ENCODE data around the gene DAPK2. TPM values are rescaled to one million over a fixed set of nuclear protein-coding genes. Genes with fewer than 3 reads are reported as not detected.

The DAPK2 gene
- total and polyA plus RNA-seq, 2 of the 13 experiments (the other 11 are each of a cell fraction or from before 2014, with no cell fraction given): 0.33 to 0.63 TPM

DNA sequence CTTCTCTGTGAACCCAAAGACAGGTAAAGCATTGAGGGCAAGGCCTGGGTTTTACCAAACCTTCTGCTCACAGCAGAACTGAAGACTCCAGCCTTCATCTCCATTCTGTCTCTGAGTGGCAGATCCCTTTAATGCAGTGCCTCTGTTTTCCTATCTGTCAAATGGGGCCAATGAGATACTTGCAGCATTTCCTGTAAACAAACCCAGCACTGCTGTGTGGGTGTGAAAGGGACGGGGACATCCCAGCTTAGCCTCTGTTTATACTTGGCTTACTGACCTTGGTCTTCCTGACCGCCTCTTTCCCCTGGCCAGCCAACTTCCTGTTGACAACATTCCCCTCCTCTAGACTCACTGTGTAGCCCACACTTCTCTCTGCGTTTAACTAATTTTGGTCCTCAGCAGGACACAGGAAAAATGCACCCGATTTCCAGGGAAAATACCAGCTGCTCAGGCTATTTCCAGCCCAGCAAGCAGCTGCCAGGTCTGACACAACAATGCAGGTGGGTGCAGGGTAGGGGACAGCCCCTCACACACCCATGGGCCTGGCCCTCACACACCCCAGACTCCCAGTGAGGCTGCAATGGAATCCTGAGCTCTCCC lies 106.7 kb downstream of the DAPK2 start (continued):
- TF ChIP-seq ZFP36 (IDR thresholded peaks at IDR 0.05; ENCODE audit: borderline replicate concordance, low read depth, low read length, partially characterized antibody) (no peak), ZNF552 (CRISPR knock-in tag; IDR thresholded peaks at IDR 0.05; ENCODE audit: borderline replicate concordance) (0 out of 2 replicates have a peak, but pooled peaks have one; percentile 57), ZNF766 (CRISPR knock-in tag; IDR thresholded peaks at IDR 0.05; ENCODE audit: borderline replicate concordance) (peak; percentile 85), SALL2 (CRISPR knock-in tag; IDR thresholded peaks at IDR 0.05) (0 out of 2 replicates have a peak, but pooled peaks have one; percentile 16), THYN1 (CRISPR knock-in tag; IDR thresholded peaks at IDR 0.05; ENCODE audit: borderline replicate concordance, low read depth) (no peak), YEATS4 (CRISPR knock-in tag; IDR thresholded peaks at IDR 0.05; ENCODE audit: borderline replicate concordance) (peak; percentile 75), HMG20A (CRISPR knock-in tag; IDR thresholded peaks at IDR 0.05; ENCODE audit: borderline replicate concordance) (peak; percentile 85), CBX5 (CRISPR knock-in tag; IDR thresholded peaks at IDR 0.05; ENCODE audit: borderline replicate concordance) (peak; percentile 75), KDM3A (CRISPR knock-in tag; IDR thresholded peaks at IDR 0.05; ENCODE audit: low read depth) (peak; percentile 72; the same call in 1 of the 2 replicates), MXD4 (CRISPR knock-in tag; IDR thresholded peaks at IDR 0.05) (peak; percentile 65; the same call in 1 of the 2 replicates), GABPA (IDR thresholded peaks at IDR 0.05; ENCODE audit: low read depth, low read length) (no peak), GABPA (CRISPR knock-in tag; IDR thresholded peaks at IDR 0.05; ENCODE audit: low read depth) (peak; percentile 86), NR2F2 (IDR thresholded peaks at IDR 0.05; ENCODE audit: borderline replicate concordance, low read depth) (peak; percentile 65), SIX1 (CRISPR knock-in tag; IDR thresholded peaks at IDR 0.05; ENCODE audit: borderline replicate concordance) (peak; percentile 40; the same call in 1 of the 2 replicates), KLF12 (CRISPR knock-in tag; IDR thresholded peaks at IDR 0.05; ENCODE audit: borderline replicate concordance) (0 out of 2 replicates have a peak, but pooled peaks have one; percentile 17)
- TF ChIP-seq, protein P1, sequence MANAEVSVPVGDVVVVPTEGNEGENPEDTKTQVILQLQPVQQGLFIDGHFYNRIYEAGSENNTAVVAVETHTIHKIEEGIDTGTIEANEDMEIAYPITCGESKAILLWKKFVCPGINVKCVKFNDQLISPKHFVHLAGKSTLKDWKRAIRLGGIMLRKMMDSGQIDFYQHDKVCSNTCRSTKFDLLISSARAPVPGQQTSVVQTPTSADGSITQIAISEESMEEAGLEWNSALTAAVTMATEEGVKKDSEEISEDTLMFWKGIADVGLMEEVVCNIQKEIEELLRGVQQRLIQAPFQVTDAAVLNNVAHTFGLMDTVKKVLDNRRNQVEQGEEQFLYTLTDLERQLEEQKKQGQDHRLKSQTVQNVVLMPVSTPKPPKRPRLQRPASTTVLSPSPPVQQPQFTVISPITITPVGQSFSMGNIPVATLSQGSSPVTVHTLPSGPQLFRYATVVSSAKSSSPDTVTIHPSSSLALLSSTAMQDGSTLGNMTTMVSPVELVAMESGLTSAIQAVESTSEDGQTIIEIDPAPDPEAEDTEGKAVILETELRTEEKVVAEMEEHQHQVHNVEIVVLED (CRISPR knock-in tag; IDR thresholded peaks at IDR 0.05; ENCODE audit: borderline replicate concordance): peak; percentile 50; the same call in 1 of the 2 replicates
- TF ChIP-seq, protein P2, sequence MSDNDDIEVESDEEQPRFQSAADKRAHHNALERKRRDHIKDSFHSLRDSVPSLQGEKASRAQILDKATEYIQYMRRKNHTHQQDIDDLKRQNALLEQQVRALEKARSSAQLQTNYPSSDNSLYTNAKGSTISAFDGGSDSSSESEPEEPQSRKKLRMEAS (IDR thresholded peaks at IDR 0.05): peak; percentile 67; the same call in 1 of the 2 replicates
- TF ChIP-seq, protein P3, sequence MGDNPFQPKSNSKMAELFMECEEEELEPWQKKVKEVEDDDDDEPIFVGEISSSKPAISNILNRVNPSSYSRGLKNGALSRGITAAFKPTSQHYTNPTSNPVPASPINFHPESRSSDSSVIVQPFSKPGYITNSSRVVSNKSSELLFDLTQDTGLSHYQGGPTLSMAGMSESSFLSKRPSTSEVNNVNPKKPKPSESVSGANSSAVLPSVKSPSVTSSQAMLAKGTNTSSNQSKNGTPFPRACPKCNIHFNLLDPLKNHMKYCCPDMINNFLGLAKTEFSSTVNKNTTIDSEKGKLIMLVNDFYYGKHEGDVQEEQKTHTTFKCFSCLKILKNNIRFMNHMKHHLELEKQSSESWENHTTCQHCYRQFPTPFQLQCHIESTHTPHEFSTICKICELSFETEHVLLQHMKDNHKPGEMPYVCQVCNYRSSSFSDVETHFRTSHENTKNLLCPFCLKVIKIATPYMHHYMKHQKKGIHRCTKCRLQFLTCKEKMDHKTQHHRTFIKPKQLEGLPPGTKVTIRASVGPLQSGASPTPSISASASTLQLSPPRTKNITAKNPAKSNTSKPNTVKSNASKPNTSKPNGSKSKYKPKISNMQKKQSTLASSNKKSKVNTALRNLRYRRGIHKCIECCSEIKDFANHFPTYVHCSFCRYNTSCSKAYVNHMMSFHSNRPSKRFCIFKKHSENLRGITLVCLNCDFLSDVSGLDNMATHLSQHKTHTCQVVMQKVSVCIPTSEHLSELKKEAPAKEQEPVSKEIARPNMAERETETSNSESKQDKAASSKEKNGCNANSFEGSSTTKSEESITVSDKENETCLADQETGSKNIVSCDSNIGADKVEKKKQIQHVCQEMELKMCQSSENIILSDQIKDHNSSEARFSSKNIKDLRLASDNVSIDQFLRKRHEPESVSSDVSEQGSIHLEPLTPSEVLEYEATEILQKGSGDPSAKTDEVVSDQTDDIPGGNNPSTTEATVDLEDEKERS (CRISPR knock-in tag; IDR thresholded peaks at IDR 0.05): peak; percentile 93
- TF ChIP-seq, protein P4, sequence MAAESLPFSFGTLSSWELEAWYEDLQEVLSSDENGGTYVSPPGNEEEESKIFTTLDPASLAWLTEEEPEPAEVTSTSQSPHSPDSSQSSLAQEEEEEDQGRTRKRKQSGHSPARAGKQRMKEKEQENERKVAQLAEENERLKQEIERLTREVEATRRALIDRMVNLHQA (CRISPR knock-in tag; IDR thresholded peaks at IDR 0.05): no peak
- TF ChIP-seq, protein P5, sequence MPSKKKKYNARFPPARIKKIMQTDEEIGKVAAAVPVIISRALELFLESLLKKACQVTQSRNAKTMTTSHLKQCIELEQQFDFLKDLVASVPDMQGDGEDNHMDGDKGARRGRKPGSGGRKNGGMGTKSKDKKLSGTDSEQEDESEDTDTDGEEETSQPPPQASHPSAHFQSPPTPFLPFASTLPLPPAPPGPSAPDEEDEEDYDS (CRISPR knock-in tag; IDR thresholded peaks at IDR 0.05): peak; percentile 65
- TF ChIP-seq, protein P6, sequence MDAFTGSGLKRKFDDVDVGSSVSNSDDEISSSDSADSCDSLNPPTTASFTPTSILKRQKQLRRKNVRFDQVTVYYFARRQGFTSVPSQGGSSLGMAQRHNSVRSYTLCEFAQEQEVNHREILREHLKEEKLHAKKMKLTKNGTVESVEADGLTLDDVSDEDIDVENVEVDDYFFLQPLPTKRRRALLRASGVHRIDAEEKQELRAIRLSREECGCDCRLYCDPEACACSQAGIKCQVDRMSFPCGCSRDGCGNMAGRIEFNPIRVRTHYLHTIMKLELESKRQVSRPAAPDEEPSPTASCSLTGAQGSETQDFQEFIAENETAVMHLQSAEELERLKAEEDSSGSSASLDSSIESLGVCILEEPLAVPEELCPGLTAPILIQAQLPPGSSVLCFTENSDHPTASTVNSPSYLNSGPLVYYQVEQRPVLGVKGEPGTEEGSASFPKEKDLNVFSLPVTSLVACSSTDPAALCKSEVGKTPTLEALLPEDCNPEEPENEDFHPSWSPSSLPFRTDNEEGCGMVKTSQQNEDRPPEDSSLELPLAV (CRISPR knock-in tag; conservative IDR thresholded peaks at IDR 0.05; ENCODE audit: low read depth): no peak

Measured in HepG2 (cell line).